HG02623 (cell line): ENCODE measurements around the gene THADA.

Experiments used
- ATAC-seq: cut with Tn5 transposase; IDR thresholded peaks from one replicate; pipeline ENCODE4 v1.9.1; 2021; ENCODE audit warnings: moderate library complexity; ENCODE audit not compliant: unreplicated experiment

THADA gene

DNA sequence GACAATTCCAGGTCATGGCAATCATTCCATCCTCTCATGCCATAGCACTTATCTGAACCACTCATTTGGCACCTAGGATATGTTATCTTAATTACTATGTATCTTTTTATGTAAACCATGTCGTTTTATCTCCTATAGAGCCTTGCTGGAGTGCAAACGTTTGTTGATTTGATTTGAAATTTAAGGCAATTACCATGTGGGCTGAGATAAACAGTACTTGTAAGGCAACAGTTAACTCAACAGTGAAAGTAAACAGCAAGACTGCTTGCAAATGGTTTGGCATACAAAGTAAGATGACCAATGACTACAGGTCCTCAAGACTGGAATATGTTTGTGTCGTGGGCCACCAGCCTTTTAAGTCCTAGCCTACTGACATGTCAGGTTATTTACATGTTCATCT is 235.7 kb downstream of the THADA start:
- ATAC-seq: no peak

DNA sequence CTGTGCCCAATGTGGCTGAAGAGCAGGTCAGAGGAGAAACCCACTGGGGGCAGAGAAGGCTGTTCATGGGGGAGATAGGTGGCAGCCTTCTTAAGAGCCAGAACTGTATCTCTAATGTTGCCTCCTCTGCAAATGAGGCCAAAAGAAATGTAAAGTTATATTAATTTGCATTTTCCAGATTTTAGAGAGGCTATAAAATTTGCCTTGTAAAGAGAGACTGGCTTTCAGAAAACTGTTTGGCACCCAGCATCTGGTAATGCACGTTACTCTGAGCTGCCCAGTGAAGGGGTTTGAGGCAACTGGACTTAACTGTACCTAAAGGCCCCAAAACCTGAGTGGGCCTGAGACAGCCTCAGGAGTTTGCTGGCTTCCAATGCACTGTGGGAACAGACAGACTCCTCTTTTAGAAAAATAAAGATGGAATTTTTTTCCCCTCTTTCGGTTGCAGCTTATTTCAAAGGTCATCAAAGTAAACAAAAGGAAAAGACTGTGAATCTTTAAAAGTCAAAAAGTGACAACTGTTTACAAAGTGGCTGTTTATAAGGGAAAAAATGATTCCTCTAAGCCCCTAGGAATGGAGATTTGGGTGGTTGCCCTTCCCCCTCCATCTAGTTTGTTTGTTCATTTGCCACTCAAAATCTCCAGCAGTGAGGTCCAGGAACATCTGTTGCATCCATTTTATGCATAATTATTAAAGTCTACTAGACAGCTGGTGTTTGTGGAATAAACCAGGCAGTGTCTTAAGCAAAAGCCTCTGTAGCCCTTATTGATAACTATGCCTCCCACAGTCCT is 237.2 kb downstream of the THADA start:
- no peak for ATAC-seq

DNA sequence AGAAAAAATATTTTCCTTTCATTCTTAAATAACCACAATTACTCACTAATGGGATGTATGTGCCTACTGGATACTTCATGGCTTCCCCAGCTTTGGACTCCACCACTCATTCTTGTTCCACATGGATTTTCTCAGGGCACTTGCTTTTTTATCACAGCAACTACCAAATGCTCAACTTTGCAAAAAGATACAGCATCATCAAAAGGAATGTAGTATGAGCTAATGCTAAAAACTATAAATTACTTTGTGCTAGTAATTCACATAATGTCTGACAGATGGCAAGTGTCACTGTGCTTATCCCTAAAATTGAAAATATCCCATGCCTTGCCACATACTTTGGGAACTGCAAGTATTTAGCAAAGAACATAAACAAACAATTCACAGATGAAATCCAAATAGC is 239.1 kb downstream of the THADA start:
- no peak for ATAC-seq

DNA sequence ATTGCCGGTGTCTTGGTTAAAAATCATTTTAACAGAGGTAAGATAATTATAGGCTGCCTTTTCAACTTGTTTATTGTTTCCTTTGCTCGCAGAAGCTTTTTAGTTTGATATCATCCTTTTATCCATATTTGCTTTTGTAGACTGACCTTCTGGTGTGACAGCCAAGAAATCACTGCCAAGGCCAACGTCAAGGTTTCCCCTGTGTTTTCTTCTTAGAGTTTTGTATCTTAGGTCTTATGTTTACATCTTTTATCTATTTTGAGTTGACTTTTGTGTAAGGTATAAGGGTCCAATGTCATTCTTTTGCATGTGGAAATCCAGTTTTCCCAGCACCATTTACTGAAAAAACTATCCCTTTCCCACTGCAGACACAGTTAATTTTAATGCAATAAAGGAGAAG is 240.4 kb downstream of the THADA start:
- ATAC-seq: no peak

DNA sequence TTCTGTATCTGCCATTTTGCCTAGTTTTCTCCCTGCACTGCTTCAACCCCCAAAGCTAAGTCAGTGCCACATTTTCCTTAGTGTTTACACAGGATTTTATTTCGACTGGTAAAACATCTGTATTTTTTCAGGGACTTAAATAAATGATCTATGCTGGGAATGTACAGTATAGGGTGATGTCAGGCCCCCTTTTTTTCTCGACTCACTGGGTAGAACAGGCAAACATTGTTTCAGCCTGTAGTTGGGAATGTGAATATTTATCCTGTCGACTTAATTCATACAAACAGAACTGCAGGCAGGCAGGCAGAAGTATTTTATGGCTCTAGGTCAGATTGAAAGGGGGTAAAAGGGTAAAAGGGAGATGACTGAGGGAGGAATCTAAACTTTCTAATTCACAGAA is 245.9 kb downstream of the THADA start:
- ATAC-seq: no peak

DNA sequence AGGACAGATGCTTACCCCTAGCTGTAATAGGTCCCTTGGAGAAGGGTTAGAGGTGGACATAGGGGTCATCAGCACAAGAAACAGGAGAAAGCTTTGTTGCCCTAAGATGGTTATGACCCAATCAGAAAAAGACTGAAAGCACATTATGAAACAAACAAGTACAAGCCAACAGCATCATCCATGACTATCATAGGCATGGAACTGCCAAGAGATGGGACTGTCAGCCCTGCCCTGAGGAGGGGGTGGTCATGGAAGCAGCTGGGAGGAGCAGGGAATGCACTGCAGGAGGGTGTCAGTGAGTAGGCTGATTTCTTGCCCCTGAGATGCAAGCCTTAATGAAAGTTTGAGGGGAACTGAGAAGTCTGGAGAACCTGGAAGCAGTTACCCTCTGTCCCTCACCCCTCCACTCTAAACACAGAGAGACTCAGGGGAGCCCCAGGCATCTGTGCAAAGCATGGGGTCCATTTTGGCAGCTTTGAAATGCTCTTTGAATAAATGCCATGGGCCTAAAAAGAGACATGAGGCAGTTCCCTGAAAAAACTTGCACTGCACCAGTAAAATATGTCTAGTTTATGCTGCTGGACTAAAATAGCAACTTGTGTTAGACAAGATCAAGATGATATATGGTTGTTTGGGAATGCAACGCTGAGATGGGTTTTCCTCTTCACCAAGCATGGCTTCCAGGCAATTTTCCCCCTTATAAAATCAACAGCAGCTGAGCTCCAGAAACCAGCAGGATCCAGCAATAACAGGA is 246.8 kb downstream of the THADA start:
- no peak for ATAC-seq

DNA sequence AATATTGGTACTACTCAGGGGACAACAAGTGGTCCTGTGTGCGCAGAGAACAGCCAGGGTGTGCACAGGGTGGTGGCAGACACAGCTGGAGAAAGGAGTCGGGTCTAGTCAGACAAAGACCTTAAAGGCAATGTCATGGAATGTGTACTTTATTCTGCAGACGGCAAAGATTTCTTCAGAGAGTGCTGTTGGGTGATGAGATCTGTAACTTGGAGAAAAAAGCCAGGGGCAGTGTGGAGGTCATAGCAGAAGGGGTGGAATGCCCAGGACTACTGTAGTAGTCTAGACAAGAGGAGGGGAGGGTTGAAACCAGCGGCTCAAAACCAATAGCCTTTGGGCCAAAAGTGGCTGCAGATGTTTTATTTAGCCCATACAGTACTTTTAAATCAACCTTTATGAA is 248.1 kb downstream of the THADA start:
- no peak for ATAC-seq

DNA sequence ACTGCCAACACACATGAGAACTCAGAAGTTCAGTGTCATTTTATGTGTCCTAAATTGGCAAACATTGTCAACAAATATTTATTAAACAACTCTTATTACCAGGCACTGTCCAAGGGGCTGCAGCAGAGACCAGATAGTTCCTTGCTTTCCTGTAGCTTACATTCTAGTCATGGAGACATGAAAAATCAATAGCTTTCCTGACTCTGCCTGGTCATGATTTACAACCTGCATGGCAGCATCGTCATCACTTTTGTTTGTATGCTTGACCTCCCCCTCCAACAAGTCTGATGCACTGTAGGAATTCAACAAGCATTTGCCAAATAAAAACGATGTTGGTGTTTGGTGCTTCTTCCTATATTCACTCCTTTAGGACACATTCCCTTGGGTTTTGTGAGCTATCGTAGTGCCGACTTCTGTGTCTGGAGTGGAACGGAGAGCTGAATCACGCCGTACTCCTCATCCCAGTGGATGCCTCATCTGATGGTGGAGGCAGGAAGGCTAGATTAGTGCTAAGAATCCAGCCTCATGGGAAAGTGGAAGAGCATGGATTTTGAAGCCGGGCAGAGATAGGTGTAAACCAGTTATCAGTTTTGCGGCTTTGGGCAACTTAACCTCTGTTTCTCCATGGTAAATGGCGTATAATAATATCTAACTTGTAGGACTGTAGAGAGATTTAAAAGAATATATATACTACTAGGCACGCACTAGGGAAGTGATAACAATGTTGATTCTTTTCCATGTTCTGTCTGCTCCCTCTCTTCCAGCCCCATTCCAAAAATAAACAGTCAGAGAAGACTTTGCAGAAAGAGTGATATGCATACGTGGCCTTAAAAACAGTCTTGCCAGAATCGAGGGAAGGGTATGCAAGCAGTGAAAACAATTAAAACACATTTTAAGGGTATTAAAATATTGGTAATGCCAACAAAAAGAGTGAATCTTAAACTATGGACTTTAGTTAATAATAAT is 249.0 kb downstream of the THADA start:
- no peak for ATAC-seq

DNA sequence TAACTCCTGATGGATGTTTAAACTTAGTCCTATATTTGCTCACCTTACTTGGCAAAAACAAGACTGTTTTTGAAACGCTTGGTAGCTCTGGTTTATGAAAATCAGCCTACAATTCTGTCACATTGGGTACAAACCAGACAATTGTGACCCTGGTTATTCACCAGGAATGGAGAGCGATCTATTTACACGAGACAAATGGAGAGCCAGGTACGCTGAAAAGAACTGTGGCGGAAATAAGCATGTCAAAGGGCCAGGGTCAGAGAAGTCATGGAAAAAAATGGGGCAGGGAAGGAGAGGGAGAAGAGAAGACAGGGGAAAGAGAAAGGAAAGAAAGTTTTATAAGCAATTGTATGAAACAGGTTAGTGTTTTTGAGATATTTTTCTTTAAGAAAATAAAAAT is 250.0 kb downstream of the THADA start:
- no peak for ATAC-seq

DNA sequence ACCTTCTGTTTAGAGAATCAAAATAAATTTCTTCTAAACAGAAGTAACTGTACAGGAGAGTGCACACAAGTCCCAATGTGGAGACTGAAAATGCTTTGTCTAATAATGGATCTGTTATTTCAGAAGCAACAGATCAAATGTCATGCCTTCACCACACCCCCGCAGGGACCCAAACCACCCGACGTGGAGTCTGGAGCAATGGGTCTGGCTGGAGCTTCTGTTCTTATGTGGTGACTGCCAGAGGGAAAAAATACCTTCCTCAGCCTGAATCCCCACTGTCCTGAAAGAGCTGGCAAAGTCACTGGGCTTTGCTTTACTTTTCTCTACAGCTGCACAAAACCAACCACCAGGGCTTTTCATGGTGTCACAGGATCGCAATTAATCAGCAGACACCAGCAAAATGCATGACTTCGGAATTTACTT is 250.4 kb downstream of the THADA start:
- ATAC-seq: no peak

DNA sequence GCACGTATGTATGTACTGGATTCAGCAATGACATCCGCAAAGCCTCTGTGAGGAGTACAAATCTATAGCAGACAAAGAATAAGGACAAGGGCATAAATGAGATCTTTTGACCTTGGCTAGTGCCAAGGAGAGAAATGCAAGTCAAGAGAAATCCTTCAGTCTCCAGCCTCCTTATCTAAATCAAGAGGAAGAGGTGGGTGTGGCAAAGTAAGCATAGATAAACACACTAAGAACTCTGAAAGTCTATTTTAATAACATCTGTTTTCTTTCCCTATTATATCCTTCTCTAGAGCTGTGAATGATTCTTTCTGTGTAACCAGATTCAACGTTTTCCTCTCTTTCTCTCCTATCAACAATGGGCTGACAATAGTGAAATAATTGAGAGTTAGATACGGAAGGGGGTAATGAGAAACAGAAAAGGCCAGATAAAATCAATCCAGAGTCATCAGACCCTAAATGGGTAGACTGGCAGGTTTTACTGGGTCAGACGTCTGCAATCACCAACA is 250.9 kb downstream of the THADA start:
- ATAC-seq: no peak

DNA sequence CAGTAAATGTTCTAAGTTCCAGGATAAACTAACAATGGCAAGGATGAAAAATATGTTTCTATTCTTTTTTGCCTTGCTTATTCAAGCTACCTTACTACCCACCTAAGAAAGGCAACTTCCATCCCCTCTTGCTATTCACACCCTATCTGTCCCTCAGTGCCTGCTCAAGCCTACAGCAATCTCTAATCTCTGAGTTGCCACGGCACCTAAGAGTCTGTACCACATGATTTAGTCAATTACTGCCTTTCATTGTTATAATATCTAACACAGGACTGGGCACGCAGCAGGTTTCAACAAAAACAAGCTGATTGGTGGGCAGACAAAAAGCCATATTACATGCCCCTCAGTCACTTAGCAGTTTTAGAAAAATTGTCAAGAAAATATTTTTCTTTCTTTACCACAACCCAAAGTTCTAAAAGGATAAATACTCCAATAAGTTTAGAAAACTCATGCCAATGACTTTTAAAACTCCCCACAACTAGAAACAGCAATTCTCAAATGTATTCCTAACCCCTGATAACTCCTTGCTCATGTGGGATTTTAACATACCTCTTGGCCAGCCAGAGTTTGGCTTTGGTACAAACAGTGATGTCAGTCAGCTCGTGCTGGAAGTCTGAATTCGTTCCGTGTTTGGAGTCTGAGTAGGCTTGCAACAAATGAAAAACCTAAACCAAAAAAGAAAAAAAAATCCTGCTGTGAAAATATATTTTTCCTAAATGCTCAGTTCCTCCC is 252.1 kb downstream of the THADA start:
- ATAC-seq: no peak

DNA sequence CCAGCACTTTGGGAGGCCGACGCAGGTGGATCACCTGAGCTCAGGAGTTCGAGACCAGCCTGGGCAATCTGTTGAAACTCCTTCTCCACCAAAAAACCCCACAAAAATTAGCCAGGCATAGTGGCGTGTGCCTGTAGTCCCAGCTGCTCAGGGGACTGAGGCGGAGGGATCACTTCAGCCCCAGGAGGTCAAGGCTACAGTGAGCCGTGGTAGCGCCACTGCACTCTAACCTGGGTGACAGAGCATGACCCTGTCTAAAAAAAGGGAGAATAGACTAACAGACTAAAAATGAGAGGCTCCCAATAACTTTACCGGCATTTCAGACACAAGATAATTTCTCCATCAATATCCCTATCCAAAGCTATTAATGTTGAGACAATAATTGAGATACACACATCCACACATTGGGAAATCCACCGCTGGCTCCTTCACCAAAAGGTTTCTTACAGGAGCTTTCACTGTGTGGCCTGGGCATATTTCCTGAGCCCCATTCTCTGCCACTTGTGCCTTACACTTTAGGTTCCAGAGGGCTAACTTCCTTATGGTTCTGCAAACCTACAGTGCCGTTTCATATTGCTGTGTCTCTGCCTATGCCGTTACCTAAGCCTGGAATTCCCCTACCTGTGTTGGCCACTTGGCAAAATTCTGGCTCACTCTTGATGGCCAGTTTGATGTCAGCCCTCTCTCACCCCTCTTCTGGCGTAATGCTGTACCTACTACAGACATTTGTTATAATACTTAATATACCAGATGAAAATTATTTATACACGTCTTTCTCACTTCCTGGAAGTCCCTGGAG is 253.7 kb downstream of the THADA start:
- no peak for ATAC-seq

DNA sequence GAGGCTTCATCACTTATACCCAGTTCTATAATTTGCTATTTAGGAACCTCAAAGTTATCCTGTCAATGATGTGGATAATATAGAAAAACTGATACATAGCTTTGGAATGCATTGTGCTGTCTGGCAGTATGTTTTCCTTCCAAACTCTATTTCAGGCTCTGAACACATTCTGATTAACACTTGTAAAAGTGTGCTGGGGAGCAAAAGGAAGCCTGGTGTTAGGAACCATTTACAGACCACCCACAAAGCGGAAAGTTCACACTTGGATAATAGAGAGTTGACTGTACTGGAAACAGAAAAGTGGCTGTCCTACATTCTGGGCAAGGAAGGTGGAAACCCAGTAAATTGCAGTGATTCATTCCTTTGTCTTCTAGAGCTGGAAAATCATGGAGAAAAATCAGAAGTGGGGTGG is 254.9 kb downstream of the THADA start:
- ATAC-seq: no peak

DNA sequence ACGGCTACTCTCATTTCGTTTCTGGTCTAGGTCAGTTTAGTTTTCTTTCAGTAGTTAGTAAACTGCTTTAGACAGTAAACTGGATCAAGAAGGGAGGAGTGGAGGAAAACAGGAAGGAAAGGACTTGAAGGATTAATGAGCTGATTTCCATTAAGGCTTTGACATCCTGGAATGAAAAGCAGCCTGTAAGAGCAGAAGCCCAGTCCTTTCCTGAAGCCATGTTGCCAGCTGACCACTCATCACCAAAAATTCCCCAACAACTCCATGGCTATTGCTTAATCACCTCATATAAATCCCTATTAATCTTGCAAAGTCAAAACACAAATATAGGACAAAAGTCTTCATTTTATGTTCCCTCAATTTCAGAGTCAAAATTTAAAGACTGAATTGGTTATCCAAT is 255.8 kb downstream of the THADA start:
- ATAC-seq: no peak

DNA sequence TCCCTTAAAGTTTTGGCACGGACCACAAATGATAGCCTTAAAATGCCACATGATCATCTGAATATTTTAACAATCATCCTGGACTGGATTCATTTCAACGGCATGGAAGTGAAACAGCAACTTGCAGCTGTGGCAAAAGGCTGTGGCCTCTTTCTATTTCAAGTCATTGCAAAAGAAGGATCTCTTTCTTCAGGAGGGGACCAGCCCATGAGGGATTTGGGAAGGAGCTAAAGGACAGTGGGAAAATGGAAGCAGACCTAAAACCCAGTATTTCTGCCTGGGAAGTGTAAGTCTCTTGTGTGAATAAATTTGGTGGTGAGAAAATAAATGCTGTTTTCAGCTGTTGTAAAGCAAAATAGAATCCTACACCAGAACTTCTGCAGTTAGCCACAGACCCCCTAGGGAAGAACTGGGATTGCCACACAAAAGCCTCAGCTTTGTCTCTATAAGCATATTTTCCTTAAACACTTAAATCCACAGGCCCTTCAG is 262.1 kb downstream of the THADA start:
- ATAC-seq: no peak

DNA sequence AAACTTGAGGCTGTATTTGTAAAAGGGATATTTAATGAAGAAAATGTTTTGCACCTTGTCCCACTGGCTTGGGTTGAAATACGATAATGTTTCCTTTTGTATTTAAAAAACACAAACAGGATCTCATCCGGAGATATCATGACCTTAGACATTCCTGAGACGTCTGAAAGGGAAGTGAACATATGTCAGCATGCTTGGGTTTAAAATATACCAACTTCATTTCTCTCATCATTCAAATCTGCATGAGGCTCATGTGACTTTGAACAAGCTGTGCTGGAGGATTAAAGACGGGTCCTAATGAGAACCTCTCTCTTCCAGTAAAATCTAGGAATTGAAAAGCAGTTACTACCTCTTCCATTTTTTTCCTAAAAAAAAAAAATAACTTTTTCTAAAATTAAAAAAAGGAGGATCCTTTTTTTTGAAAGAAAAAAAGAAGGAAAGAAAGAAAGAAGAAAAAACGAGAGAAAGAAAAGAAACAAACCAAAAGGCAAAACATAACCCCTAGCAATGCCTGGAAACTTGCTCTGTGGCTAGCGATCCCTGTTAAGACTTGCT is 262.7 kb downstream of the THADA start:
- ATAC-seq: no peak

DNA sequence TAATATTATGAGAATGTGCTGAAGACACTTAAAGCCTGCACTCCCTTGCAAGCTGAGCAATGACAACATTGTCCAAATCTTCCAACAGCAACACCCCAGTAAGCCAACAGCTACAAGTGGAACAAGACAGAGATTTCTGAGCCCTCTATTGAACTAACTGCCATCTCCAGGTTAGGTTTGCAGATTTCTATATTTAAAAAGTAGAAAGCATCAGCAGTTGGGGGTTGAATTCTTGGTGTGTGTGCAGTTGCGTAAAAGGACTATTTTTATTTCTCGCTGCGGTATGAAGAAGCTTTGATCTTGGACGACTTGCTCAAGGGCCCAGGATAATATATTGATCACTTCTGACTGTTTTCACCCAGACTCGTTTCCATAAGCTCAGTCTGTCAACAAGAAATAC is 263.2 kb downstream of the THADA start:
- no peak for ATAC-seq

DNA sequence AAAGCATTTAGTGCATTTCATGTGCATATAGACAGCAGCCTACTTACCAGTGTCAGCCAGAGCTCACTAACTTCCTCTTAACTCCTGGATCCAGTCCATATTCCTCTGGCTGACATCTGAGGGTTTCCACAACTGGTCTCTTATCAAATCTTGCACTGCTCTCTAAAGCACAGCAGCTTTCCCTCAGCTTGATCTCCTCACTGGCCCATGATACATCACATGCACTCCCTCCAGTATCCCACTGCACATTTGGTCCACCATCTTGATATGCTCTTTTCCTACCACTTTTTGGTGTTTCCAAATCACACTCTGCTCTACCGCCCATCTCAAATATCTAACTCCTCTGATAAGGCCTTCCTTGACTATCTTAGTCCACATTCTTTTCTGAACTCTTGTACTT is 264.4 kb downstream of the THADA start:
- no peak for ATAC-seq
